Natural killer cell (primary cell): ENCODE results near the gene MARK3. TPM values are rescaled to one million over a fixed set of nuclear protein-coding genes. Genes with fewer than 3 reads are reported as not detected.
A peak's percentile ranks its signal among the peaks of the same experiment; 100 is the strongest.

Experiments
- ATAC-seq, 3 donors: fragments of 150-1000 bp in 2 of 3; fragments of 200-7000 bp in 1 of 3; cut with Tn5 transposase; 1 replicate in 1 of 3; 2 replicates in 2 of 3; pipeline ENCODE4 v1.10.0; 2021; ENCODE audit warnings: mild to moderate bottlenecking in 2 of 3, moderate library complexity in 2 of 3
- DNase-seq, 2 donors: peaks; one replicate each; pipeline versions ENCODE4 v3.0.0 to v3.0.0-alpha.2; 2013 to 2021; ENCODE audit warnings: mixed read lengths in 1 of 2
- H3K27ac ChIP-seq: one replicate; pipeline ENCODE4 v1.5.1; 2013; ENCODE audit warnings: mild to moderate bottlenecking, low read length
- H3K27me3 ChIP-seq: one replicate; pipeline ENCODE4 v1.6.1; 2013; ENCODE audit warnings: low read length; ENCODE audit not compliant: control insufficient read depth, insufficient read depth
- H3K36me3 ChIP-seq: one replicate; pipeline ENCODE4 v1.6.1; 2013; ENCODE audit warnings: low read length; ENCODE audit not compliant: control insufficient read depth, insufficient read depth
- H3K4me1 ChIP-seq: one replicate; pipeline ENCODE4 v1.6.1; 2013; ENCODE audit warnings: low read length; ENCODE audit not compliant: control insufficient read depth, insufficient read depth
- H3K4me3 ChIP-seq: one replicate; pipeline ENCODE4 v1.5.1; 2013; ENCODE audit warnings: low read length
- H3K9me3 ChIP-seq: one replicate; pipeline ENCODE4 v1.6.1; 2013; ENCODE audit warnings: low read length; ENCODE audit not compliant: control insufficient read depth, insufficient read depth
- H3K27ac Mint-ChIP-seq, 2 donors: one replicate each; pipeline ENCODE4 v1.8.0; 2022; ENCODE audit warnings: mild to moderate bottlenecking in 2 of 2, mixed read lengths in 2 of 2, moderate library complexity in 1 of 2
- H3K27me3 Mint-ChIP-seq, 2 donors: one replicate each; pipeline ENCODE4 v1.8.0; 2022; ENCODE audit warnings: low read depth in 2 of 2, mixed read lengths in 2 of 2
- H3K36me3 Mint-ChIP-seq: one replicate; pipeline ENCODE4 v1.8.0; 2022; ENCODE audit warnings: mixed read lengths
- H3K4me1 Mint-ChIP-seq, 2 donors: one replicate each; pipeline ENCODE4 v1.8.0; 2022; ENCODE audit warnings: mixed read lengths in 2 of 2
- H3K4me3 Mint-ChIP-seq: one replicate; pipeline ENCODE4 v1.8.0; 2022; ENCODE audit warnings: mild to moderate bottlenecking, moderate library complexity, mixed read lengths
- H3K9me3 Mint-ChIP-seq, 2 donors: one replicate each; pipeline ENCODE4 v1.8.0; 2022; ENCODE audit warnings: mixed read lengths in 2 of 2
- CTCF ChIP-seq: fragments of 200-600 bp; IDR thresholded peaks from one replicate; pipeline ENCODE4 v1.8.0; 2022; ENCODE audit warnings: antibody characterized with exemption
- WGBS: methylation state at CpG from one replicate; pipeline ENCODE4 v1.1.7; 2013; ENCODE audit warnings: missing lambda C conversion rate; ENCODE audit not compliant: insufficient coverage; 5-methylcytosine and 5-hydroxymethylcytosine counted together
- intact Hi-C: fragments of 100-400 bp; cut with micrococcal nuclease; formaldehyde crosslinking; loops from one replicate; pipeline ENCODE4 v1.14.2; 2022
- total RNA-seq, 4 donors: library from RNA; stranded (reverse); fragments of 120-200 nt in 1 of 4; gene quantifications; one replicate each; pipeline versions ENCODE4 v1.2.3 to v1.2.4, GENCODE V29; 2013 to 2022

The MARK3 gene
- total RNA-seq, 3 donors from 2014 or later (not counting 1 experiment from before 2014, with no cell fraction given): 138 to 167 (median 152) TPM

GRCh38 chr14:103390605-103391004 is 5.4 kb downstream of the MARK3 start:
- H3K4me3 Mint-ChIP-seq: no peak overlapping the region
- no peak for TF ChIP-seq CTCF
- Histone ChIP-seq H3K4me3 (no peak overlapping the region), H3K9me3 (no peaks in the 10 kb centered on the region), H3K27me3 (no peaks in the 10 kb centered on the region), H3K4me1 (peaks cover 37% of the 10 kb centered on the region), H3K27ac (no peak overlapping the region), H3K36me3 (no peaks in the 10 kb centered on the region)
- DNase-seq (no peak), ATAC-seq (no peak)
- WGBS: 96% methylated on average over 4 of the region's 4 CpGs
- intact Hi-C loops: no loop called here
- no peaks in the 10 kb centered on the region for H3K9me3 Mint-ChIP-seq
- no peaks in the 10 kb centered on the region for H3K36me3 Mint-ChIP-seq
- no peak overlapping the region for H3K27ac Mint-ChIP-seq
- no peaks in the 10 kb centered on the region for H3K27me3 Mint-ChIP-seq
- peaks cover 43 to 52% of the 10 kb centered on the region in 2 donors for H3K4me1 Mint-ChIP-seq

GRCh38 chr14:103391048-103391447 is 5.8 kb downstream of the MARK3 start:
- H3K4me3 Mint-ChIP-seq: no peak overlapping the region
- Histone ChIP-seq H3K27ac (no peak overlapping the region), H3K27me3 (no peaks in the 10 kb centered on the region), H3K4me1 (peaks cover 36% of the 10 kb centered on the region), H3K4me3 (no peak overlapping the region), H3K9me3 (no peaks in the 10 kb centered on the region), H3K36me3 (no peaks in the 10 kb centered on the region)
- H3K27me3 Mint-ChIP-seq: no peaks in the 10 kb centered on the region
- ATAC-seq: peak; percentile 80 to 85 (median 82)
- H3K9me3 Mint-ChIP-seq: no peaks in the 10 kb centered on the region
- no peak overlapping the region for H3K27ac Mint-ChIP-seq
- H3K4me1 Mint-ChIP-seq: peaks cover 46 to 54% of the 10 kb centered on the region in 2 donors
- peak; percentile 76 for TF ChIP-seq CTCF
- intact Hi-C loops: no loop called here
- no peaks in the 10 kb centered on the region for H3K36me3 Mint-ChIP-seq
- peak; percentile 19 to 76 for DNase-seq
- 0% methylated on average over 4 of the region's 4 CpGs for WGBS

- DNase-seq (no peak), ATAC-seq (no peak)
- H3K36me3 Mint-ChIP-seq: no peaks in the 10 kb centered on the region
- no peaks in the 10 kb centered on the region for H3K27me3 Mint-ChIP-seq
- peaks cover 44 to 55% of the 10 kb centered on the region in 2 donors for H3K4me1 Mint-ChIP-seq
- H3K27me3 ChIP-seq: no peaks in the 10 kb centered on the region
- H3K9me3 ChIP-seq: no peaks in the 10 kb centered on the region
- intact Hi-C loops: no loop called here
- no peak overlapping the region for H3K27ac Mint-ChIP-seq
- no peak for TF ChIP-seq CTCF
- 93% methylated on average over 4 of the region's 5 CpGs for WGBS
- no peak overlapping the region for H3K27ac ChIP-seq
- no peak overlapping the region for H3K4me3 Mint-ChIP-seq
- no peaks in the 10 kb centered on the region for H3K36me3 ChIP-seq
- no peak overlapping the region for H3K4me3 ChIP-seq
- peaks cover 29% of the 10 kb centered on the region for H3K4me1 ChIP-seq
- no peaks in the 10 kb centered on the region for H3K9me3 Mint-ChIP-seq
These were observed 6.9 kb downstream of the MARK3 start for GRCh38 chr14:103392106-103392505.

GRCh38 chr14:103392572-103392971 is 7.4 kb downstream of the MARK3 start:
- Histone ChIP-seq H3K9me3 (no peaks in the 10 kb centered on the region), H3K4me3 (no peak overlapping the region), H3K27me3 (no peaks in the 10 kb centered on the region), H3K27ac (no peak overlapping the region), H3K4me1 (peaks cover 26% of the 10 kb centered on the region), H3K36me3 (no peaks in the 10 kb centered on the region)
- H3K4me3 Mint-ChIP-seq: no peak overlapping the region
- 89% methylated on average over 8 of the region's 8 CpGs for WGBS
- no peaks in the 10 kb centered on the region for H3K27me3 Mint-ChIP-seq
- peaks cover 42 to 54% of the 10 kb centered on the region in 2 donors for H3K4me1 Mint-ChIP-seq
- H3K27ac Mint-ChIP-seq: no peak overlapping the region
- H3K9me3 Mint-ChIP-seq: no peaks in the 10 kb centered on the region
- intact Hi-C loops: no loop called here
- no peak for TF ChIP-seq CTCF
- ATAC-seq (no peak), DNase-seq (no peak)
- no peaks in the 10 kb centered on the region for H3K36me3 Mint-ChIP-seq
